Dermis blood vessel endothelial cell (primary cell): Measurements from ENCODE around the gene COL4A2. TPM values are rescaled to one million over a fixed set of nuclear protein-coding genes. Genes with fewer than 3 reads are reported as not detected.

Experiments
- DNase-seq: peaks from one replicate; pipeline ENCODE4 v3.0.0; 2010
- total RNA-seq: library from RNA; depleted of rRNA; stranded (reverse); fragments of >200 nt; gene quantifications from 2 replicates; pipeline ENCODE4 v1.2.3, GENCODE V29; 2014

Gene COL4A2
- total RNA-seq, 1 donor from 2014 or later: 1,320 TPM

DNA sequence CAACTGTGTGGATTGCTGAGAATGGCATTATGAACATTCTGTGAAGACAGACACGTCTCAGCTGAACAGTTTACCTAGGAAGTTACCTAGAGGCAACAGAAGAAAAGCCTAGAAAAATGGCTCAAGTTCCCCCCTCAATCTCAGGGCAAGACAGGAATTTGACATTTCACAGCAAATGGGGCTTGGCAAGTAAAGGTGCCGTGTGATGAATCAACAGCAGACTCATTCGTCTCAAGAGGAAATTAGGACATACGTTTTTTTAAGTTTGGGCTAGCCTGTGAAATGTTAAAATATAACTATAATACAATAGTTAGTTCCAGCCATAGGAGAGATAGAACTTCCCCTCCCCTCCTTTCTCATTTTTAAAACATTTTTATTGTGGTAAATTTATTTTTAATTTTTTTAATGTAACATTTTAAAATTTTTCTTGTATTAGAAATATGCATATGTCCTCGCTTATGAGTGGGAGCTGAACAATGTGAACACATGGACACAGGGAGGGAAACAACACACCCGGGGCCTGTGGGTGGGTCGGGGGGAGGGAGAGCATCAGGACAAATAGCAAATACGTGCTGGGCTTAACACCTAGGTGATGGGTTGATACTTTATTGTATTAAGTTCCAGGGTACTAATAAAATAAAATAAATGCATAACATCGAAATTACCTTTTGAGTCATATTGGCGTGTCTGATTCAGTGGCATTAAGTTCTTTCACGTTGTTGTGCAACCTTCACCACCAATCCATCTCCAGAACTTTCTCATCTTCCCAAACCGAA is 116.0 kb downstream of the COL4A2 start:
- DNase-seq: peak; percentile 75

DNA sequence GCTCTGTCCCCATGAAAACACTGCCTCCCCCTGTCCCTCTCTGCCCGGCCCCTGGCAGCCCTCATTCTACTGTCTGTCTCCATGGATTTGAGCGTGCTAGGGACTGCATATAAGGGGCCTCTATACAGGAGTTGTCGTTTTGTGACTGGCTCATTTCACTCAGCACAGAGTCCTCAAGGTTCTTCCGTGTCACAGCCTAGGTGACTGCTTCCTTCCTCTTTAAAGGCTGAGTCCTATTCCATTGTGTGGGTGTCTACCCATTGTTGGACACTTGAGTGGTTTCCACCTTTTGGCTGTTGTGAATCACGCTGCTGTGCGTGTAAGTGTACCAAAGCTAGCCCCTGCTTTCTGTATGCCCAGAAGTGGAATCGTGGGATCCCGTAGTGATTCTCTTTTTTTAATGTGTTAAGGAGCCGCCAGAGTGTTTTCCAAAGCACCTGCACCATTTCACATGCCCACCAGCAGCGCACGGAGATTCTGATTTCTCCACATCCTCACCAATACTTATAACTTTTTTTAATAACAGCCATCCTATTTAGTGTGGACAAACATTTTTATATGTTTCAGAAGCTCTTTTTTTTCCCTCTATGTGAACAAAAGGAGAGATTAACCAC is 116.7 kb downstream of the COL4A2 start:
- DNase-seq: peak; percentile 62

DNA sequence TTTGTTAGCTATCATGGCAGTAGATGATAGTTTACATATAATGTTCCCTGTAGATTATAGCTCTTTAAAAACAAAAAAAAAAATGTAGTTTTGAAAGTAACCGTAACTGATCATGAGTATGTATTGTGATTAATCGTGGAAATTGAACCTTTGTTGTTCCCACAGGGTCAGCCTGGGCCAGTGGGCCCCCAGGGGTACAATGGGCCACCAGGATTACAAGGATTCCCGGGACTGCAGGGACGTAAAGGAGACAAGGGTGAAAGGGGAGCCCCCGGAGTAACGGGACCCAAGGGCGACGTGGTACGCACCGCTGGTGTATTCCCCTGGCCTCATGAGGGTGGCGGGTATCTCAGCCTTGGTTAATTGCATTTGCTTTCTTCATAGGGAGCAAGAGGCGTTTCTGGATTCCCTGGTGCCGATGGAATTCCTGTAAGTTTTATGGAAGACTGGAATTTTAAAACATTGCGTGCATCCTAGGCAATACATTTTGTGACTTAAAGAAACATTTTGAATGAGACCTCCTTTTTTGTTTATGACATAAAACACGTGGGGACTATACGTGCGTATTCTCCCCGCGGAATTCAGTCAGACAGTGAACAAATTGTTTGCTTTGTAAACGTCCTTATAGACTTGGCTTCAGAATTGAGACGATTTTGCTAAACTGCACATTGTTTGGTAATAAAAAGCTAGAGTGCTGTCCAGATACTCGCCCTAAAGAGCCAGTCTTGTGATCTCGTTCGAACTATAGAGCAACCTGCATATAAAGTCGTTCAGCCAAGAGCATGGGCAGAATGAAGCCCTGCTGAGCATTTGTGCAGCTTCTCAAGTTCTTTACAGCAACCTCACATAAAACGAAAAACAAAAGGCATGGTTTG is 117.7 kb downstream of the COL4A2 start:
- DNase-seq: no peak

DNA sequence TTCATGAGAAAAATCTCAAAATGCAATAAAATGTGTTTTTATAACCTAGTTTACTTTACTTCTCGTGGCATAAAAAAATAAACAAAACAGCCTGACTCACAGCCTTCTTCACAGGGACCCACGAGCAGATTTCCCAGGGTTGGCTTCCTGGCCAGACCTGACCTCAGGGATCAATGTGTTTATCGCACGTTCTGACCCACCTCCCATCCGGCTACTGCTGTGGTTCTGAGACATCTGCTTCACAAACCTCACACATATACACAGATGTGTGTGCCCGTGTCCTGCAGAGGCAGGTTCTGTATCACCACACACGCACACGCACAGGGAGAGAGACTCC is 118.3 kb downstream of the COL4A2 start:
- peak; percentile 91 for DNase-seq

DNA sequence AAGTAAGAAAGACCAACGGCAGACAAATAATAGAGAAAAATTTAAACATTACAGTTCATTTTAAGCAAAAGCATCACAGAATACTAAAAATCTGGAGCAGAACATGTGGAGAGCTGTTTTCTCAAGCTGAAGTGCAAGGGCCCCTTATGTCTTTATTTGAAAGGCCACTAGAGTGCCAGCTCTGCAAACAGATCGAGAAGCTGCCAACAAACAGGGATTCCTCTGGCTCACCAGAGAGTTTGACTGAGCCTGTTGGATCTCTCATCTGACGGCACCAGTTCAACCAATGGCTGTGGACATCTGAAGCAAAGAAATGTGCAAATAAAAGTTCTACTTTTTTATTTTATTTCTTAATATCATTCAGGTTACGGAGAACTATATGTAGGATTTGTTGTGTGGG is 119.7 kb downstream of the COL4A2 start:
- DNase-seq: no peak

DNA sequence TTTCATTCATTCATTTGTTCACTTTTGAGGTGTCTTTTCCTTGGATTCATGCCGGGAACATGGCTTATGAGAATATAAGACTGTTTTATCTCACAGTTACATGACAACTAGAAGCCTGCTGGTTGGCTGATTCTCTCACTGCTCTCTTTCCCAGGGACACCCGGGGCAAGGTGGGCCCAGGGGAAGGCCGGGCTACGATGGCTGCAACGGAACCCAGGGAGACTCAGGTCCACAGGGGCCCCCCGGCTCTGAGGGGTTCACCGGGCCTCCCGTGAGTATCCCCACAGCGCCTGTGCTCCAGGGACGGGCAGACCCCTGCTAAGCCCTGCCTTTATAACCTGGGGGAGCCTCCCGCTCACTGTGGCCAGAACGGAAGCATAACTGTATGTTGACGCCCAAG is 121.2 kb downstream of the COL4A2 start:
- DNase-seq: no peak

DNA sequence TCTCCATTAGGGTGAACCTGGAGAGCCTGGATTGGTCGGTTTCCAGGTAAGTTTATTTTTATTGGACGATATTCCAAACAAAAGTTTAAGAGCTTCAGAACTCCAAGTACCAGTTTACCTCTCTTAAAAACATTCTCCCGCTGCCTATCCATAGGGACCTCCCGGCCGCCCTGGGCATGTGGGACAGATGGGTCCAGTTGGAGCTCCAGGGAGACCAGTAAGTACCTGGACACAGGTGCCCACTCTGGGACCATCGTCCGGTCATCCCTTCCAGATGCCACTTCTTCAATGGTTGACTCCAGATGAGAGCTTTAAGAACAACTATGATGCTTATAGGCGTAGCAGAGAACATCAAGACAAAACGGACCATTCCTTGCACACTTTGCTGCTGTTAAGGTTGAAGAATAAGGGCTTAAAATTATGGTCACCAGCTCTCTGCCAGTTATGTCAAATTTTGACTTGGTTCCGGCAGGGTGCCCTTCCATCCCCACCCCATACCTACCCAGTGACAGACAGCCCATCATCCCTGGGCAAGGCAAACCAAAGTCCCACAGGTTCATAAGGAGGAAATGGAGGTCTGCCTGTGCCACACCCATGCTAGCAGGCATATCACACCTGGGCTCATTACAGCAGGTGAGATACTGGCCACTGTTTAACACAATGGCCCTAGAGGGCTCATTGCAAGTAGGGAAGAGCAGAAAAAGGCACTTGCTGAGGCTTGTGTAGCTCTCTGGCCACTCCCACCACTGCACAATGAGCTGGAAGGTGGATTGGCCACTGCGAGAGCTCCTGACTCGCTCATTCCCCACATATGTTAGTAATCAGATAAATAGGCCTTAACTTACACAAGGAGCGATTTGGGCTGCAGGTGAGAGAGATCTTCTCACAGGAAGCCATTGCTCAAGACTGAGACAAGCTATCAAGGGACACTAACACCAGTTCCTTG is 123.6 kb downstream of the COL4A2 start:
- DNase-seq: no peak

DNA sequence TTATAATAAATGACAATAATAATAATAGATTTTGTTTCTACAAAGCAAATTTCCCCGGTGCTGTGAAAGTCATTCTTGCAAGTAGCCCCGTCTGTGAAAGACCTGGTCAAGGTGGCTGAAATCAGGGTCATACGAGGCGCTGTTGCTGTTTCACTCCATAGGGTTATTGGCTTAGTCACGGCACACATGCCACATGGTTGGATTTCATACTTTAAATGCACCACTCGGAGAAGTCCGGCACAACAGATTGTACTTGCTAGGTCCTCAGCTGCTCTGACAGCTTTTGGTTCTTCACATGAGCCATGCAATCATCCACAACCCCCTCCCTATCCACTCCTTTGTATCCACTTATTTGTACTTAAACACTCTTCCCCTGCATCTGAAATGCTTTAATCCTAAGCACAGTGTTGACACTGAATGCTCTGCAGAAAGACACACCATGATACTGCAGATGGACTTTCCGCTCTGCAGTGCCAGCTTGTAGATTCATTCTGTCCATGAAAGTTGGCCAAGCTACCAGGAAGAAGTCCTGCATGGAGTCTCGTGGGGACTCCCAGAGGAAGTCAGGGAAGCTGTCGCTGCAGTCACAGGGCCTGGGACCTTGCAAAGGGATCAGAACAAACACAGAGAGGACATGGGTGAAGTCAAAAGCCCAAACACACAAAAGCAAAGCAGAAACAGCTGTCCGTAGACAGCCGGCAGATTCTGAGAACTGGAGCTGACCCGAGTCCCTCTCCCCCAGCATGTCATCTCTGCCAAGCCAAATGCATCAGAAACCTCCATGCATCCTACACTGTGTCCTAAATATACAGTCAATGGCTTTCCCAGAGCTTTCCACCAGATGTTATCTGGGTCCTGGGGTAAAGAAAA is 124.6 kb downstream of the COL4A2 start:
- DNase-seq: no peak

DNA sequence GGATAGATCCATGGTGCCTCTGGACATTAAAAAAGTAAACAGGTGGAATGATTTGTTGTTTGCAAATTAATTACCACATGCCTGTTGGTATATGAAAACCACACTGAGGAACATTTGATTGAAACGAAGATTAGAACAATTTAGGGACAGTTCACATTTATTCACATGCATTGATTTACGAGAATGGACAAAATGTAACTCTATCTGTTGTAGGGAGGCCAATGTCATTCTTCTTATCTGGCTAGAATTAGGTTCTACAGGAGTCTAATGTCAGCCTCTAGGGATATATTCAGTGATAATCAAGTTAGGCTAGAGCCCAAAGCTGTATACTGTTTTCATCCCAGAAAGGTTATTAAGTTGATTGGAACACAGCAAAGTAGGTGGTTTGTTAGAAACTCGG is 125.4 kb downstream of the COL4A2 start:
- no peak for DNase-seq

DNA sequence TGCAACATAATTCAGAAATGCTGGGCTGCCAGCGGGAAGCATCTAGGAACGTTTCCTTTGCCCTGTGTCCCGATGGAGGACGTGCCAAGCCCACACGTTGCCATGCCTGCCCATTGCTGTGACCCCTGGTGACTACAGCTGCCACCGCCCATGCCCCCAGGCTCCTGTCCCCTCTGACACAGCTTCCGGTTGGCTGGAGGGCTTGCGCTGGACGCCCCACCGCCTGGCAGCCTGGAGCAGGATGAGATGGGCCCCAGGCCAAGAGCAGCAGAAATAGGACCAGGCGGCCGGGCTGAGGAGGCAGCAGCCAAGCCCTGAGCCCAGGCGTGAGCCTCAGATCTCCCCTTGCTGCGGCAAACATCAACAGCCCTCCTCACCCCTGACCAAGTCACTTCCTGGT is 125.9 kb downstream of the COL4A2 start:
- DNase-seq: peak; percentile 69

DNA sequence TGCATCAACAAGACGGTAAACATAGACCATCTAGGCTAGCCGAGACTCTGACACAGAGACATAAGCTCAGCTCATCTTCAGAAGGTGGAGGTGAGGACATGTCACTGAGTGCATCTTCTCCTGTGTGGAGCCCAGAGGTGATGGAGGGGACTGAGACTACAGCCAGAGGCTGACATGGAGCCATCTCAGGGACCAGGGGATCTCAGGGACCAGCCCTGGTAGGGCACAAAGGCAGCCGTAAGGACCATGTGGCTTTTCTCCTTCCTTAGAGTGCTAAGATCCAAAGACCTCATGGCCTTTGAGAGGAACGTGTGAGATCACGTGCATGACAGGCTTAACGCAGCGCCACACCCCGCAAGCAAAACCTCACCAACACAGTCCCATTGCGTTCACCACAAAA is 127.5 kb downstream of the COL4A2 start:
- no peak for DNase-seq

DNA sequence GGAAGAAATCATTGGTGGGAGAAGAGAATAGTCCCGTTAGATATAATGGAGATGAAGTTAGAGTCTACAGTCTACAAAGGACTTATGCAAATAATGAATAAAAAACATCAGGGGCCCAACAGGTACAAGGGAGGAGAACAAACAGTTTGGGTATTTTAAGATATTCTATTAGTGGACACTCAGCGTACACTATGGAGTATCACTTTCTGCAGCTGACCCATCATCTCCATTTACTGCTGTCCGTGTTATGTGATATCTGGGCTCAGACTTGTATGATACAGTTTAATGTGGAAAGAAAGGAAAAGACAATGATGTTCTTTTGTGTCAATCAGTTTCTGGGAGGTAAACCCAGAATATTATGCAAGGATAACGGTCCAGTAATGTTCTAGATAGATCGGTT is 128.2 kb downstream of the COL4A2 start:
- DNase-seq: no peak

DNA sequence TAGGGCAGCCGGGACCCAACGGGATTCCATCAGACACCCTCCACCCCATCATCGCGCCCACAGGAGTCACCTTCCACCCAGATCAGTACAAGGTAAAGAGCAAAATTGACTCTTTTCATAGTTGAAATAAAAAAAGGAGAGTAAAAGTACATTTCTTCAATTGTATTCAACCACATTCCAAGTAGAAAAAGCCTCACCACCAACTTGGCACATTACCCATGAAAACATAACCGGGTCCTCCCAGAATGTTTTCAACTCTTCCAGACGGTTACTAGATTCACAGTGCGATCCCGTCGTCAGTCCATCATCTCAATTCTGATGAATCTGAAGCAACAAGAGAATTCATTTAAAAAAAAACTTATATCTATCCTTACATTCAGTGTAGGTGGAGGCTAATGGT is 129.2 kb downstream of the COL4A2 start:
- DNase-seq: no peak

DNA sequence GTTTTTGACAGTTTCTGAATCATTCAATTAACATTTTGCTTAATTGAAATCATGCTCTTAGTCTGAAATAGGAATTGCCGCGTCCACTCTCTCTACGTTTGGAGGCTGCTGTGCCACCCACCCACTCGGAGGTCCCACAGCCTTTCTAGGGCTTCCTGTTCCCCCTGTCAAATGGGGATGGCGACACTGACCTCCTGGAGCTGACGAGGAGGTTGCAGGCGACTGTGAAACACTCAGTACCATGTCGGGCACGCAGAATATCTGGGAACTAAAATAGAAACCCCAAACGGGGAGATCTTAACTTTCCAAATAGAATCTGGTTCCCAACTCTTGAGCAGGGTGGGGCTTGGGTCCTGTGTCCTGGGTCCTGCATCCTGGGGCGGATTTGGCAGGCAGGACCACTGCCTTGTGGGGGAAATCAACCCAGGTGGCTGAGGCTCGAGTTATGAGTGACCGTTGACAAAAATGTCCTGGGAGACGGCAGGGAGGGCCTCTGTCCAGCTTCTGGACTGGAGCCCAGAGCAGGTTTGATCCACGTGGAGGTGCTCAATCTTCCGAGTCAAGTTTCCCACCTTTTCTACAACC is 129.8 kb downstream of the COL4A2 start:
- no peak for DNase-seq

DNA sequence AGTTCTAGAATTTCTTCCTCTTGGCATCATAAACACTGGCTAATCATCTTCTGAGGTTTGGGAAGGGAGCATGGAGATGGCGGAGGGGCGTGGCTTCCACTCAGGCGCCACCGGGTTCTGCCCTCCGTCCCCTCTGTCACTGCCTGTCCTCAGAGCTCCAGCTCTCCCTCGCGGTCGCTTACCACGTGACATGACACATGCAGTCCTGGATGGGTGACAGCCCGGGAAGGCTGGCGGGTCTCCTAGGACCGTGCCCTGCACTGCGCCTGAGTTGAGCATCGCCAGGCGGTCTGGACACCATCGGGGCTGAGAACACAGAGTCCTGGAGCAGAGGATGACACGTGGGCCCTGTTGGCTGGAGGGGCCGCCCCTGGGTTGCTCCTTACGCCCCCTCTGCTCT is 131.1 kb downstream of the COL4A2 start:
- no peak for DNase-seq

DNA sequence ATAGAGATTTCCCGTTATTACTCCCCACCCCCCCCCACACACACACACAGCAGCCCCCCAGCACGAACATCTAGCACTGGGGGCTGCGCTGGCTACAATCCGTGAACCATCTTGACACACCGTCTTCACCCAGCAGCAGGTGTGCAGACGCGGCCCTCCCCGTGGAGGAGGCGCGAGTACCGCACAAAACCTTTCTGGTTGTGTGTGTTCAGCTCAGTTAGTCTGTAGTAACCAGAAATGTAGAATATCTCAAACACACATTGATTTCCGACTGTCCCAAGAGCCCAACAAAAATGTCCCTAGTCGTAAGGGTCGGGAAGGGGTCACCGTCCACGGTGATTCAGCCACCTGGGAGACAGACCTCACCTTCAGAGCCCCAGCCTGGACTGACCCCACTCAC is 131.7 kb downstream of the COL4A2 start:
- no peak for DNase-seq

DNA sequence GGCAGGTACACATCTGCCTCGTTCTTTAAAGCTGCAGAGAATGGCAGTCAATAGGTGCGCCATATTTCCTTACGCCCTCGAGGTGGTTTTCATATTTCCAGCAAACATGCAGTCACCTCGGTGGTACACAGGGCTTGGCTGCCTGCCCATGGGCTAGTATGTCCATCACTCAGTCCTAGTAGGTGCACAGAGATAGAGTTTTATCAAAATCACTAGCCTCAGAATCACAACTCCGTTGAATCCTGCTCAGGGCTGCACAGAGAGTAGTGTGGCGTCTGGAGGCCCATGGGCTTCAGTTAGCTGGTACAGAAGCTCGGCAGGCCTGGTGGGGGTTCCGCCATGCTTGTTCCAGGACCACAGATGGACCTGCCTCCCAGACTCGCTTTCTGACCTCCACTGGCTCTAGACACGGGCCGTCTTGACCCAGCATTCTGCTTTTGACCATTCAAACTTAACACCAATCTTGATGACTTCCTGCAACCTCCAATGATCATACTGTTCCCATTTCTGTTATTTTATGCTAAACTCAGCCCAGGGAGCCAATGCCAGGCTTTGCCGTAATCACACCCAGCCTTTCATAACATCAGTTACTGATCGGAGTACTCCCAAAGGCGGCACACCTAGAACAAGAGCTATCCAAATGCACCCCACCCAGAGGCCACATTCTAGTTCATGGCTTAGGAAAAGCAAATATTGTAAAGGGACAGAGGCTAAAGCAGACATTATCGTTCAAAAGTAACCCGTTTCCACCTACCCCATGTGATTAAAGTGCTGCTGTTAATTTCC is 134.1 kb downstream of the COL4A2 start:
- DNase-seq: no peak

DNA sequence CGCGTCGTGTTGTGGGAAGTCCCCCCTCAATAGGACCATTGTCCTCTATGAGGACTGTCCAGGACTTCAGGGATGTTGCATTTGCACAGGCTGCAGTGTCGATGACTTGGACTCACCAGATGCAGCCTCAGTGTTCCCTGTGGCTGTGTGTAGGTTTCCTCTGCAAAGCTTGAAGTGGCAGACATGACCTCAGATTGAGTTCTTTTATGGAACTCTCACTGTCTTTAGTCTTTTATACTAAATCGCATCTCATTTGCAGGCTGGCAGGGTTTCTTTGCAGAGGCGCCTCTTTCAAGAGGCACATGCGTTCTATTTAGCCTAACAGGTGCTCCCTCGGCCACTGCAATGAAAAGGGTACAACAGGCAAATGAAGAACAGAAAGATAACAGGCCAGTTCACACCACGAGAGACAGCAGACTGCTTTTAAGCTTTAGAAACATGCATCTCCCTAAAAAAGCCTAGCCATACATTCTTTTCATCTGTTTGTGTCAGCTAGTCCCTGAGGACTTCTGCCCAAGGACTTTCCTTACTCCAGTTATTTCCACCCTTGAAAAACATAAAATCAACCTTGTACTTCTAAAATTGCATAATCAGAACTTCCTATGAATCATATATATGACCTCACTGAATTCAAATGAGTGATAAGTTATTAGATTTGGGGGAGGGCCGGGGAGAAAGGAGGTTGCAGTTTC is 136.0 kb downstream of the COL4A2 start:
- DNase-seq: peak; percentile 46

DNA sequence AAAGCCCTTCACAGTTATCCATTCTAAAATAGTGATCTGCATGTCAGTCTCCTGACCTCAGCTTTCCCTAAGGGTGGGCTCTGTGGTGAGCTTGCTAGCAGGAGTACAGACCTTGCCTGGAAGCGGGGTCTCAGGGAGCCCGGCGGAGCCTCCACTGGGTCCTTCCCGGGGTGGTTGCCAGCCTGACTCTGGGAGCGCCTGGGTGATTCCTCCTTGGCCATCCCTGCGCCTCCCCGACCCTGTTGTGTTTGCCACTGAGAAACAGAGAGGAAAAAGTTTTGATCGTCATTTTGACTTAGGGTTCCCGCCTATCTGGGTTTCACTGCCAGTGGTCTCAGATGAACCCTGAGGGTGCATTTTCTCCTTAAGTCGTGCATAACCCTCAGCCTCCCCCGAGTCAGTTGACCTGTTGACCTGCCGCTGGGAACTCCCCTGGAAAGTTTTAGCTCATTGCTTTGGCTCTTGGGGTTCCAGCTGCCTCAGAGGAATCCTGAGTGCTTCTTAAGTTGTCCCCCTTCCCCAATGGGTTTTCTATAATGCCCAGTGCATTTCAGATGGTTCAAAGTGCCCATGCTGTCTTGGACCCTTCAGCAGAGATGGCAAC is 136.6 kb downstream of the COL4A2 start:
- no peak for DNase-seq
